Measurements from ENCODE around the gene PNO1. TPM values are rescaled to one million over a fixed set of nuclear protein-coding genes. Genes with fewer than 3 reads are reported as not detected.

PNO1 gene
- total and polyA plus RNA-seq, 9 of the 15 experiments (the other 6 are each of a cell fraction or from before 2014, with no cell fraction given): 11.8 to 81.7 (median 41.1) TPM

DNA sequence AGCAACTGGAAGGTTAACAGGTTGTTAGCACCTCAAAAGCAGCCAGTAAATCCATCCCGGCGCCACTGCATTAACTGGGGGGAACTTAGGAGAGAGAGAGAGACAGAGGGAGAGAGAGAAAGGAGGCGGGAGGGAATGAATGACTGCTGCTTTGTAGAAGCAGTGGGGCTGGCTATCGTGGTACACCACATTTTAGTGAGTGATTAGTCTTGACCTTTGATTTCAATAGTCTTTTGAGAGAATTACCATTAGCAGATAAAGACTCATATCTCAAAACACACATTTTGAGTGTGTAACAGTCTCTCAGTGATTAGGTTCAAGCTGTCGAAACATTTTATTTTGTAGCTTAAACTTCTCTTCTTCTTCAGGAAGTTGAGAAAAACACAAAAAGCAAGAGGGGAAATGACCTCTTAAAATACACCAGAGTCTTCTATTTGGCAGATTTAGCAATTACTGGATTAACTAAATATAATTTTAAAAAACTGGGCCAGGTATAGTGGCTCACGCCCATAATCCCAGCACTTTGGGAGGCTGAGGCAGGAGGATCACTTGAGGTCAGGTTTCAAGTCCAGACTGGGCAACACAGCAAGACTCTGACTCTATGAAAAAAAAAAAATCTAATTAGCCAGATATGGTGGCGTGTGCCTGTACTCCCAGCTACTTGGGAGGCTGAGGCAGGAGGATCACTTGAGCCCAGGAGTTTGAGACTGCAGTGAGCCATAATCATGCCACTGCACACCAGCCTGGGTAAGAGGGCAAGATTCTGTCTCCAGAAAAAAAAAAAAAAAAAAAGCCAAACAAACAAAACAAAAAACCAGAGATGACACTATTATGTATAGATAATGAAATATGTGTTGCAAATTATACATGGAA lies 22.0 kb upstream of the PNO1 start (continued):
- TF ChIP-seq RNF219 (CRISPR knock-in tag; IDR thresholded peaks at IDR 0.05) (no peak), ADNP (tag; IDR thresholded peaks at IDR 0.05) (peak; percentile 98), ZNF274 (IDR thresholded peaks at IDR 0.05; ENCODE audit: borderline replicate concordance, low read depth, low read length) (peak; percentile 42; the same call in 1 of the 2 replicates), ZNF561 (CRISPR knock-in tag; conservative IDR thresholded peaks at IDR 0.05) (no peak), KDM5B (IDR thresholded peaks at IDR 0.05; ENCODE audit: insufficient replicate concordance, low read depth, low read length) (no peak), ZNF589 (CRISPR knock-in tag; IDR thresholded peaks at IDR 0.05; ENCODE audit: low read depth) (peak; percentile 86), WHSC1 (IDR thresholded peaks at IDR 0.05; ENCODE audit: low read length) (no peak), TAL1 (IDR thresholded peaks at IDR 0.05) (peak; percentile 99)
- TF ChIP-seq, protein P1, sequence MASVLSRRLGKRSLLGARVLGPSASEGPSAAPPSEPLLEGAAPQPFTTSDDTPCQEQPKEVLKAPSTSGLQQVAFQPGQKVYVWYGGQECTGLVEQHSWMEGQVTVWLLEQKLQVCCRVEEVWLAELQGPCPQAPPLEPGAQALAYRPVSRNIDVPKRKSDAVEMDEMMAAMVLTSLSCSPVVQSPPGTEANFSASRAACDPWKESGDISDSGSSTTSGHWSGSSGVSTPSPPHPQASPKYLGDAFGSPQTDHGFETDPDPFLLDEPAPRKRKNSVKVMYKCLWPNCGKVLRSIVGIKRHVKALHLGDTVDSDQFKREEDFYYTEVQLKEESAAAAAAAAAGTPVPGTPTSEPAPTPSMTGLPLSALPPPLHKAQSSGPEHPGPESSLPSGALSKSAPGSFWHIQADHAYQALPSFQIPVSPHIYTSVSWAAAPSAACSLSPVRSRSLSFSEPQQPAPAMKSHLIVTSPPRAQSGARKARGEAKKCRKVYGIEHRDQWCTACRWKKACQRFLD (CRISPR knock-in tag; IDR thresholded peaks at IDR 0.05): peak; percentile 91; the same call in 1 of the 2 replicates
- TF ChIP-seq, protein P2, sequence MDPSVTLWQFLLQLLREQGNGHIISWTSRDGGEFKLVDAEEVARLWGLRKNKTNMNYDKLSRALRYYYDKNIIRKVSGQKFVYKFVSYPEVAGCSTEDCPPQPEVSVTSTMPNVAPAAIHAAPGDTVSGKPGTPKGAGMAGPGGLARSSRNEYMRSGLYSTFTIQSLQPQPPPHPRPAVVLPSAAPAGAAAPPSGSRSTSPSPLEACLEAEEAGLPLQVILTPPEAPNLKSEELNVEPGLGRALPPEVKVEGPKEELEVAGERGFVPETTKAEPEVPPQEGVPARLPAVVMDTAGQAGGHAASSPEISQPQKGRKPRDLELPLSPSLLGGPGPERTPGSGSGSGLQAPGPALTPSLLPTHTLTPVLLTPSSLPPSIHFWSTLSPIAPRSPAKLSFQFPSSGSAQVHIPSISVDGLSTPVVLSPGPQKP (CRISPR knock-in tag; IDR thresholded peaks at IDR 0.05): no peak
